K562 (cell line): ENCODE measurements around the gene MAL. TPM values are rescaled to one million over a fixed set of nuclear protein-coding genes. Genes with fewer than 3 reads are reported as not detected.

Experiments
- ATAC-seq: fragments of 200-7000 bp; cut with Tn5 transposase; 3 replicates; pipeline ENCODE4 v1.9.1; 2020; ENCODE audit warnings: moderate library complexity
- BruUV-seq: library from RNA; stranded (reverse); fragments of 400-500 nt; replicated peaks from 2 replicates; lab custom pipeline; 2021; lab: Mats Ljungman, UMichigan
- CTCF ChIA-PET: fragments of 300-600 bp; formaldehyde crosslinking; extraction: SDS; loops from one replicate; lab custom pipeline; 2021; ENCODE audit warnings: low intra/inter-chr PET ratio; lab: Yijun Ruan, JAX
- POLR2A ChIA-PET: fragments of 300-600, 350-650 bp; sonication (Branson Sonifier 250); formaldehyde crosslinking; extraction: SDS; loops from one replicate; lab custom pipeline; 2021; ENCODE audit warnings: antibody characterized with exemption, inconsistent platforms; lab: Yijun Ruan, JAX
- DNase-seq, 4 experiments: peaks; one replicate each; pipeline versions ENCODE4 v3.0.0 to v3.0.0-alpha.2; 2011 to 2018; ENCODE audit warnings: low spot score in 3 of 4, mixed read lengths in 3 of 4; ENCODE audit errors: extremely low read depth in 1 of 4
- FAIRE-seq: peaks from 2 replicates; lab custom pipeline; 2011; peaks lifted over from hg19 to GRCh38; lab: Jason Lieb, UNC
- H2AFZ ChIP-seq: 2 replicates; pipeline ENCODE4 v1.6.0; 2011; ENCODE audit warnings: low read depth, low read length, control low read depth, inconsistent platforms
- H3K27ac ChIP-seq: fragments of 200-600 bp; 3 replicates; pipeline ENCODE4 v1.8.0; 2011; ENCODE audit warnings: low read depth, mild to moderate bottlenecking, control low read depth, inconsistent platforms, low read length, moderate library complexity, mixed read lengths; ENCODE audit errors: extremely low read depth
- H3K27me3 ChIP-seq, 2 experiments: fragments of 300-600 bp in 1 of 2; 2 replicates in 1 of 2; 3 replicates in 1 of 2; pipeline versions ENCODE4 v1.6.0 to v1.8.0; 2011; ENCODE audit warnings: inconsistent platforms in 2 of 2, low read length in 2 of 2, mild to moderate bottlenecking in 1 of 2, mixed read lengths in 1 of 2, moderate library complexity in 1 of 2; ENCODE audit not compliant: control insufficient read depth in 2 of 2, insufficient read depth in 2 of 2
- H3K36me3 ChIP-seq: fragments of 300-600 bp; 3 replicates; pipeline ENCODE4 v1.8.0; 2011; ENCODE audit warnings: mild to moderate bottlenecking, low read length, inconsistent platforms; ENCODE audit not compliant: control insufficient read depth, insufficient read depth
- H3K4me1 ChIP-seq, 2 experiments: fragments of 200-600 bp in 1 of 2; replicated peaks in 1 of 2; 2 replicates in 1 of 2; 3 replicates in 1 of 2; pipeline versions ENCODE4 v1.5.1 to v1.8.0; 2011; ENCODE audit warnings: inconsistent platforms in 2 of 2, low read length in 2 of 2, mild to moderate bottlenecking in 1 of 2, mixed read lengths in 1 of 2, moderate library complexity in 1 of 2; ENCODE audit not compliant: control insufficient read depth in 2 of 2, insufficient read depth in 2 of 2
- H3K4me2 ChIP-seq: 2 replicates; pipeline ENCODE4 v1.6.1; 2011; ENCODE audit warnings: low read length, control low read depth, inconsistent platforms, mixed read lengths; ENCODE audit not compliant: insufficient read depth
- H3K4me3 ChIP-seq: fragments of 200-600 bp; sonication (generic), shearing (Covaris generic); 2 replicates; pipeline ENCODE4 v1.5.1; 2016; ENCODE audit warnings: control low read depth, inconsistent platforms
- H3K79me2 ChIP-seq: fragments of 200-600 bp; 3 replicates; pipeline ENCODE4 v1.8.0; 2011; ENCODE audit warnings: low read length, inconsistent platforms; ENCODE audit not compliant: control insufficient read depth, insufficient read depth
- H3K9ac ChIP-seq, 2 experiments: 2 replicates each; pipeline versions ENCODE4 v1.6.0 to v1.6.1; 2011; ENCODE audit warnings: low read depth in 2 of 2, low read length in 2 of 2, control low read depth in 1 of 2, inconsistent platforms in 1 of 2, mild to moderate bottlenecking in 1 of 2, mixed read lengths in 1 of 2; ENCODE audit not compliant: insufficient read depth in 1 of 2
- H3K9me1 ChIP-seq: one replicate; pipeline ENCODE4 v1.6.0; 2011; ENCODE audit warnings: inconsistent platforms, mild to moderate bottlenecking, low read length, moderate library complexity; ENCODE audit not compliant: control insufficient read depth, insufficient read depth
- H3K9me3 ChIP-seq: replicated peaks from 2 replicates; pipeline ENCODE4 v1.5.1; 2011; ENCODE audit warnings: low read depth, low read length, inconsistent platforms; ENCODE audit not compliant: control insufficient read depth, insufficient read depth
- H4K20me1 ChIP-seq: replicated peaks from 2 replicates; pipeline ENCODE4 v1.6.1; 2011; ENCODE audit warnings: low read length, inconsistent platforms, mixed read lengths; ENCODE audit not compliant: control insufficient read depth, insufficient read depth
- GABPA ChIP-seq: fragments of 200-800 bp; sonication (Bioruptor generic); conservative IDR thresholded peaks from 2 replicates; pipeline ENCODE4 v1.6.1; 2016; ENCODE audit warnings: low read depth, missing genetic modification characterization, missing compliant biosample characterization
- HOMEZ ChIP-seq: fragments of 250-450 bp; sonication (Bioruptor Pico); IDR thresholded peaks from 2 replicates; pipeline ENCODE4 v1.4.0; 2020; ENCODE audit warnings: mild to moderate bottlenecking, moderate library complexity
- NCOA2 ChIP-seq, 2 experiments: fragments of 450-650 bp; IDR thresholded peaks; 2 replicates each; pipeline ENCODE4 v1.6.1; 2018; ENCODE audit warnings: mild to moderate bottlenecking in 2 of 2, moderate library complexity in 1 of 2; ENCODE audit not compliant: partially characterized antibody in 2 of 2
- WGBS: fragments of 100-300 bp; shearing (Covaris generic); methylation state at CpG from one replicate; pipeline ENCODE4 v1.1.6; 2016; ENCODE audit warnings: low coverage, mixed read lengths; ENCODE audit not compliant: insufficient coverage; ENCODE audit errors: missing lambda C conversion rate; 5-methylcytosine and 5-hydroxymethylcytosine counted together
- in situ Hi-C: fragments of 300-500 bp; cut with MboI; formaldehyde crosslinking; loops from 4 replicates; pipeline ENCODE4 v1.15.0; 2018; ENCODE audit warnings: inconsistent platforms, mixed read lengths
- intact Hi-C: fragments of 100-400 bp; cut with micrococcal nuclease; formaldehyde crosslinking; loops from 2 replicates; pipeline ENCODE4 v1.14.2; 2022
- polyA plus RNA-seq, 8 experiments: library from polyadenylated mRNA; depleted of rRNA in 4 of 8; stranded (reverse) in 5 of 8; unstranded in 3 of 8; fragments of >200 nt; fragmentation: Nextera tagmentation in 2 of 8; fragmentation: Illumina TruSeq in 1 of 8; extraction: Ambion mirVana in 2 of 8; extraction: Trizol in 1 of 8; gene quantifications; 2 replicates each; pipeline versions ENCODE4 v1.2.1 to v1.2.3, GENCODE V29; 2011 to 2014; ENCODE audit warnings: inconsistent platforms in 1 of 8, missing spikeins in 1 of 8
- total RNA-seq, 7 experiments: library from RNA; depleted of rRNA in 6 of 7; stranded (reverse); fragments of >200 nt in 6 of 7; fragmentation: Illumina TruSeq in 2 of 7; extraction: Trizol in 2 of 7; gene quantifications; 2 replicates each; pipeline versions ENCODE4 v1.2.1 to v1.2.3, GENCODE V29; 2011 to 2021; ENCODE audit warnings: low replicate concordance in 1 of 7

Gene MAL
- total and polyA plus RNA-seq, 9 of the 15 experiments (the other 6 are each of a cell fraction or from before 2014, with no cell fraction given) = not detected

GRCh38 chr2:95020275-95021022 lies 5.1 kb upstream of the MAL start:
- no peaks in the 10 kb centered on the region for H3K36me3 ChIP-seq
- peaks cover 0 to 9% of the 10 kb centered on the region in 2 experiments; a peak in 2 of 5 replicates for H3K4me1 ChIP-seq
- no peaks in the 10 kb centered on the region for H3K79me2 ChIP-seq
- intact Hi-C loops = no loop called here
- DNase-seq = no peak
- no peaks in the 10 kb centered on the region for H3K9me1 ChIP-seq
- H3K9ac ChIP-seq = no peak overlapping the region
- H3K27ac ChIP-seq = no peak overlapping the region
- BruUV-seq = no TSS peak
- in situ Hi-C loops = no loop called here
- no peaks in the 10 kb centered on the region for H3K9me3 ChIP-seq
- TF ChIP-seq HOMEZ (no peak), GABPA (no peak), NCOA2 (IDR thresholded peaks at IDR 0.05; ENCODE audit: partially characterized antibody in 2 of 2) (no peak)
- TF ChIP-seq, all 486 proteins: peak for 0
- no peak overlapping the region for H3K4me3 ChIP-seq
- no peak overlapping the region for H2AFZ ChIP-seq
- 0% methylated on average over 9 of the region's 9 CpGs for WGBS
- no peak overlapping the region for H3K4me2 ChIP-seq
- H3K27me3 ChIP-seq = peaks cover 26 to 90% of the 10 kb centered on the region in 2 experiments; a peak in 4 of 5 replicates
- CTCF ChIA-PET = no interaction called here
- ATAC-seq = no peak
- H4K20me1 ChIP-seq = peaks cover 9% of the 10 kb centered on the region; the same call in 1 of the 2 replicates
- FAIRE-seq = no peak
- POLR2A ChIA-PET = no interaction called here
